D721Med (cell line): ENCODE measurements around the gene DDX46.
A peak's percentile ranks its signal among the peaks of the same experiment; 100 is the strongest.
"Not testable (repeated sequence)": the region's sequence is repeated elsewhere in the genome, so short reads cannot be mapped to it uniquely, and the experiment has no call there.

ENCODE experiments used
- DNase-seq: peaks from one replicate; pipeline ENCODE4 v3.0.0; 2011; ENCODE audit warnings: low spot score; ENCODE audit not compliant: insufficient read length
- FAIRE-seq: peaks from 2 replicates; lab custom pipeline; 2011; peaks lifted over from hg19 to GRCh38; lab: Jason Lieb, UNC
- CTCF ChIP-seq: IDR thresholded peaks from 2 replicates; pipeline ENCODE4 v1.5.1; 2012; ENCODE audit warnings: mild to moderate bottlenecking, control low read depth; ENCODE audit not compliant: insufficient read depth; ENCODE audit errors: missing control alignments

Gene DDX46

GRCh38 chr5:134758176-134758503, 439 bp upstream of the DDX46 start:
- DNase-seq, result no peak
- no peak for TF ChIP-seq CTCF
- FAIRE-seq, result no peak

- DNase-seq, FAIRE-seq: not testable (repeated sequence)
Measured at GRCh38 chr5:134767528-134768291, 9.1 kb downstream of the DDX46 start.

GRCh38 chr5:134769206-134769605, 10.6 kb downstream of the DDX46 start:
- DNase-seq, result no peak
- FAIRE-seq, result no peak
- no peak for TF ChIP-seq CTCF

GRCh38 chr5:134772461-134773125, 14.0 kb downstream of the DDX46 start:
- TF ChIP-seq CTCF, result no peak

DNA sequence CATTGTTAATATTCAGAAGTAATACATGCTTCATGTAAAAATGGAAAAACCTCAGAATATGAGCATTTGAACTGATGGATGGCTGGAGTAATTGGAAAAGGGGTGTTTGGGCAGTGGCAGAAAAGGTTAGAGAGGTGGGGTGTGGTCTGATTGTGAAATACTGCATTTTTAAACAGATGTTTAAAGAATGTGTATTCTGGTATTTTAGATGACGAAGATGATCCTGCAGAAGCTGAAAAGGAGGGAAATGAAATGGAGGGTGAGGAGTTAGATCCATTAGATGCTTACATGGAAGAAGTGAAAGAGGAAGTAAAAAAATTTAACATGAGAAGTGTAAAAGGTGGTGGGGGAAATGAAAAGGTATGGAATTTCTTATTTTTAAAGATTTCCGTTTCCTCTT, 18.8 kb downstream of the DDX46 start:
- no peak for DNase-seq
- no peak for FAIRE-seq
- TF ChIP-seq CTCF, result no peak

More at GRCh38 chr5:134772461-134773125, 14.0 kb downstream of the DDX46 start:
- no peak for DNase-seq
- no peak for FAIRE-seq

- FAIRE-seq (no peak), DNase-seq (no peak)
- TF ChIP-seq CTCF, result peak; percentile 10
Measured at GRCh38 chr5:134784241-134784920, 25.8 kb downstream of the DDX46 start.

DNA sequence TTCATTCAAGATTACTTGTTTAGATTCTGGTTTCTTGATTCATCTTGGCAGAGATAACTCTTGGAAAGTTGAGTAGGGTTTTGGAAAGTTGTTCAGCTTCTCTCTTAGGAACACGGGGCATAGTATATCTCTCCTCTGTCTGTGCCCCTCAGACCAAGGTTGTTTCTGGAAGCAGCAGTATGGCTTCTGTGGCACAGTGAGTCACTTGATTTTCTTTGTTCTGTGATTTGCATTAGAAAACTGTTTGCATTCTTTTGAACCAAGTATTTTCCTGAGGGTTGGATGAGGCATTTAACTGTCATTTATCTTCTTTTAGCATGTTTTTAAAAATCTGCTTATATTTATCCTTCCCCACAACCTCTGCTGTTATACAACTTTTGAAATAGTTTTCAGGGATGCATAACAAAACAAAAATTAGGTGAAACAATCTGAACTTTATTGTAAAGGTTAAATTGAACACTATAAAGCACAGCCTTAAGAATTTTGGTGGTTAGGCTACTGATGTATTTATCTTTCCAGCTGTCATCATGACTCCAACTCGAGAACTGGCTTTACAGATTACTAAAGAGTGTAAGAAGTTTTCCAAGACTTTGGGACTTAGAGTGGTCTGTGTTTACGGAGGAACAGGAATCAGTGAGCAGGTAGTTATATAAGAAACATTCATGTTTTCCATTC, 26.5 kb downstream of the DDX46 start:
- no peak for TF ChIP-seq CTCF
- no peak for DNase-seq
- FAIRE-seq, result no peak
